ACC112 (cell line): ENCODE results near the gene TRH.
A peak's percentile ranks its signal among the peaks of the same experiment; 100 is the strongest.
"Not testable (repeated sequence)": the region's sequence is repeated elsewhere in the genome, so short reads cannot be mapped to it uniquely, and the experiment has no call there.

ENCODE experiments used
- H2AFZ ChIP-seq: fragments of 200-600 bp; sonication (generic); one replicate; pipeline ENCODE4 v1.6.0; 2017; ENCODE audit warnings: antibody characterized with exemption, low read length; ENCODE audit not compliant: unreplicated experiment
- H3K27ac ChIP-seq: fragments of 200-600 bp; sonication (generic); 2 replicates; pipeline ENCODE4 v1.5.1; 2014; ENCODE audit warnings: low read depth, mild to moderate bottlenecking, antibody characterized with exemption, low read length, moderate library complexity
- H3K27me3 ChIP-seq: fragments of 200-600 bp; sonication (generic); 2 replicates; pipeline ENCODE4 v1.6.1; 2014; ENCODE audit warnings: mild to moderate bottlenecking, antibody characterized with exemption, low read length, moderate library complexity, mixed read lengths; ENCODE audit not compliant: insufficient read depth
- H3K36me3 ChIP-seq: fragments of 200-600 bp; sonication (generic); 2 replicates; pipeline ENCODE4 v1.6.1; 2016; ENCODE audit warnings: mild to moderate bottlenecking, antibody characterized with exemption, low read length, moderate library complexity, mixed read lengths; ENCODE audit not compliant: insufficient read depth
- H3K4me1 ChIP-seq: fragments of 200-600 bp; sonication (generic); one replicate; pipeline ENCODE4 v1.6.1; 2016; ENCODE audit warnings: low read length, mixed read lengths; ENCODE audit not compliant: insufficient read depth, unreplicated experiment, control insufficient read depth
- H3K4me3 ChIP-seq: fragments of 200-600 bp; sonication (generic); 2 replicates; pipeline ENCODE4 v1.5.1; 2014; ENCODE audit warnings: mild to moderate bottlenecking, low read depth, low read length
- H3K79me2 ChIP-seq: fragments of 200-600 bp; sonication (generic); one replicate; pipeline ENCODE4 v1.6.0; 2016; ENCODE audit warnings: low read length; ENCODE audit not compliant: control insufficient read depth, unreplicated experiment, insufficient read depth

Gene TRH

GRCh38 chr3:129979905-129980304 is 5.4 kb downstream of the TRH start:
- no peak overlapping the region for H3K27ac ChIP-seq
- no peaks in the 10 kb centered on the region for H3K36me3 ChIP-seq
- no peak overlapping the region for H3K4me3 ChIP-seq
- H3K79me2 ChIP-seq = no peaks in the 10 kb centered on the region
- peaks cover 83% of the 10 kb centered on the region for H3K27me3 ChIP-seq
- no peaks in the 10 kb centered on the region for H3K4me1 ChIP-seq
- H2AFZ ChIP-seq = no peak overlapping the region

- no peak overlapping the region for H3K4me3 ChIP-seq
- no peaks in the 10 kb centered on the region for H3K4me1 ChIP-seq
- H3K27ac ChIP-seq = no peak overlapping the region
- H3K36me3 ChIP-seq = no peaks in the 10 kb centered on the region
- H3K27me3 ChIP-seq = peaks cover 51% of the 10 kb centered on the region
- H2AFZ ChIP-seq = no peak overlapping the region
- no peaks in the 10 kb centered on the region for H3K79me2 ChIP-seq
These were observed 9.0 kb downstream of the TRH start for GRCh38 chr3:129983561-129983960.

GRCh38 chr3:129984125-129984524 is 9.6 kb downstream of the TRH start:
- Histone ChIP-seq H3K4me1 (no peaks in the 10 kb centered on the region), H3K27me3 (peaks cover 46% of the 10 kb centered on the region)

GRCh38 chr3:129985113-129985512 is 10.6 kb downstream of the TRH start:
- Histone ChIP-seq H3K27me3 (peaks cover 45% of the 10 kb centered on the region), H2AFZ (no peak overlapping the region), H3K79me2 (no peaks in the 10 kb centered on the region), H3K4me1 (no peaks in the 10 kb centered on the region), H3K4me3 (no peak overlapping the region), H3K36me3 (no peaks in the 10 kb centered on the region), H3K27ac (no peak overlapping the region)

More at GRCh38 chr3:129984125-129984524, 9.6 kb downstream of the TRH start:
- H3K36me3 ChIP-seq = no peaks in the 10 kb centered on the region
- no peak overlapping the region for H3K27ac ChIP-seq
- H2AFZ ChIP-seq = no peak overlapping the region
- H3K79me2 ChIP-seq = no peaks in the 10 kb centered on the region
- H3K4me3 ChIP-seq = no peak overlapping the region

GRCh38 chr3:129988429-129988828 is 13.9 kb downstream of the TRH start:
- no peaks in the 10 kb centered on the region for H3K4me1 ChIP-seq
- peaks cover 27% of the 10 kb centered on the region for H3K27me3 ChIP-seq
- no peak overlapping the region for H2AFZ ChIP-seq
- H3K36me3 ChIP-seq = no peaks in the 10 kb centered on the region
- H3K79me2 ChIP-seq = no peaks in the 10 kb centered on the region
- H3K27ac ChIP-seq = no peak overlapping the region
- H3K4me3 ChIP-seq = no peak overlapping the region

GRCh38 chr3:129989414-129989813 is 14.9 kb downstream of the TRH start:
- no peak overlapping the region for H2AFZ ChIP-seq
- no peaks in the 10 kb centered on the region for H3K36me3 ChIP-seq
- peaks cover 32% of the 10 kb centered on the region for H3K27me3 ChIP-seq
- H3K79me2 ChIP-seq = no peaks in the 10 kb centered on the region
- no peaks in the 10 kb centered on the region for H3K4me1 ChIP-seq
- no peak overlapping the region for H3K4me3 ChIP-seq
- H3K27ac ChIP-seq = no peak overlapping the region

GRCh38 chr3:129992781-129993180 is 18.3 kb downstream of the TRH start:
- Histone ChIP-seq H3K27me3 (peaks cover 52% of the 10 kb centered on the region), H3K27ac (no peak overlapping the region), H3K4me3 (no peak overlapping the region), H3K79me2 (no peaks in the 10 kb centered on the region), H3K36me3 (no peaks in the 10 kb centered on the region), H3K4me1 (no peaks in the 10 kb centered on the region), H2AFZ (no peak overlapping the region)

- Histone ChIP-seq H3K27me3 (peaks cover 49% of the 10 kb centered on the region), H3K4me1 (no peaks in the 10 kb centered on the region), H3K4me3 (no peak overlapping the region), H3K36me3 (no peaks in the 10 kb centered on the region), H3K27ac (no peak overlapping the region), H3K79me2 (no peaks in the 10 kb centered on the region), H2AFZ (no peak overlapping the region)
These were observed 20.5 kb downstream of the TRH start for GRCh38 chr3:129994883-129995559.

- Histone ChIP-seq H3K4me1 (no peaks in the 10 kb centered on the region), H3K4me3 (no peak overlapping the region), H3K36me3 (no peaks in the 10 kb centered on the region), H3K27me3 (peaks cover 44% of the 10 kb centered on the region), H3K79me2 (no peaks in the 10 kb centered on the region), H2AFZ (no peak overlapping the region), H3K27ac (no peak overlapping the region)
These were observed 21.6 kb downstream of the TRH start for GRCh38 chr3:129996073-129996472.

GRCh38 chr3:129999176-129999575 is 24.7 kb downstream of the TRH start:
- not testable (repeated sequence) for H3K4me1 ChIP-seq, H3K27ac ChIP-seq, H3K4me3 ChIP-seq, H2AFZ ChIP-seq, H3K79me2 ChIP-seq, H3K36me3 ChIP-seq
- H3K27me3 ChIP-seq = peaks cover 45% of the 10 kb centered on the region

GRCh38 chr3:130002666-130003598 is 28.4 kb downstream of the TRH start:
- Histone ChIP-seq H2AFZ (peak overlapping the region; percentile 75), H3K4me3 (peak overlapping the region; percentile 71), H3K27me3 (peaks cover 24% of the 10 kb centered on the region)
- H3K4me1 ChIP-seq, H3K27ac ChIP-seq, H3K36me3 ChIP-seq, H3K79me2 ChIP-seq: not testable (repeated sequence)
